NT2/D1 (cell line): Measurements from ENCODE around the gene GMDS.

Experiments used
- DNase-seq: peaks from one replicate; pipeline ENCODE4 v3.0.0-alpha.2; 2011; ENCODE audit warnings: low read depth, low spot score
- H3K27me3 ChIP-seq: 2 replicates; pipeline ENCODE4 v1.6.0; 2011; ENCODE audit warnings: mild to moderate bottlenecking; ENCODE audit not compliant: insufficient read length, insufficient read depth
- H3K36me3 ChIP-seq: 2 replicates; pipeline ENCODE4 v1.6.1; 2011; ENCODE audit warnings: mild to moderate bottlenecking, low read length, mixed read lengths; ENCODE audit not compliant: insufficient read depth, insufficient read length
- H3K4me1 ChIP-seq: 2 replicates; pipeline ENCODE4 v1.5.1; 2011; ENCODE audit not compliant: insufficient read depth, insufficient read length
- H3K4me3 ChIP-seq: 2 replicates; pipeline ENCODE4 v1.5.1; 2011; ENCODE audit warnings: low read depth; ENCODE audit not compliant: insufficient read length
- H3K9ac ChIP-seq: 2 replicates; pipeline ENCODE4 v1.6.0; 2011; ENCODE audit warnings: low read depth; ENCODE audit not compliant: insufficient read length
- H3K9me3 ChIP-seq: 2 replicates; pipeline ENCODE4 v1.5.1; 2011; ENCODE audit warnings: mild to moderate bottlenecking, low read length; ENCODE audit not compliant: insufficient read depth
- SUZ12 ChIP-seq: IDR thresholded peaks from 2 replicates; pipeline ENCODE4 v1.6.1; 2011; ENCODE audit not compliant: insufficient read length, insufficient read depth; ENCODE audit errors: extremely low read depth
- YY1 ChIP-seq: IDR thresholded peaks from 2 replicates; pipeline ENCODE4 v1.6.1; 2011; ENCODE audit not compliant: insufficient read length, insufficient read depth
- ZNF274 ChIP-seq: IDR thresholded peaks from 2 replicates; pipeline ENCODE4 v1.6.1; 2011; ENCODE audit warnings: mild to moderate bottlenecking, low read depth, low read length

Gene GMDS

DNA sequence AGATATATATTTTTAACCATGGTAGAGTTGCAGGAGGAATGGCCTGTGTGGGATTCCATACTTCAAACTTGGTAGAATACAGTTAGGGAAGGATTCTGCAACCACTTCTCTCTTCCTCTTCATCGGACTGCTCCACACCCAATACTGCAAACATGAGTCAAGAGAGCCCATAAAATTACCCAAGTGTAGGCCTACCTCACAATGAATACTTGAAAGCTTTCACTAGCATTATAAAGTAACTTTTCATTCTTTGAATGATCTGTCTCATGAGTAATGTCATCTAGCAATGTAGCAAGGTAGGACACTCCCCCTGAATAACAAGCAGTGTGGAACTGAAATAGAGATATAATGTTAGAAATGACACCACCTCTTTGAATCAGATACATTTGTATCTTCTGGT, 556.3 kb downstream of the GMDS start:
- no peak for DNase-seq
- Histone ChIP-seq H3K4me1 (no peaks in the 10 kb centered on the region), H3K36me3 (no peaks in the 10 kb centered on the region), H3K4me3 (no peak overlapping the region), H3K9me3 (no peaks in the 10 kb centered on the region), H3K27me3 (no peaks in the 10 kb centered on the region), H3K9ac (no peak overlapping the region)
- TF ChIP-seq ZNF274 (no peak), SUZ12 (no peak)

GRCh38 chr6:1688396-1688795, 557.0 kb downstream of the GMDS start:
- Histone ChIP-seq H3K9me3 (no peaks in the 10 kb centered on the region), H3K4me3 (no peak overlapping the region), H3K9ac (no peak overlapping the region), H3K36me3 (no peaks in the 10 kb centered on the region), H3K27me3 (no peaks in the 10 kb centered on the region), H3K4me1 (no peaks in the 10 kb centered on the region)
- TF ChIP-seq YY1 = no peak
- DNase-seq = no peak

DNA sequence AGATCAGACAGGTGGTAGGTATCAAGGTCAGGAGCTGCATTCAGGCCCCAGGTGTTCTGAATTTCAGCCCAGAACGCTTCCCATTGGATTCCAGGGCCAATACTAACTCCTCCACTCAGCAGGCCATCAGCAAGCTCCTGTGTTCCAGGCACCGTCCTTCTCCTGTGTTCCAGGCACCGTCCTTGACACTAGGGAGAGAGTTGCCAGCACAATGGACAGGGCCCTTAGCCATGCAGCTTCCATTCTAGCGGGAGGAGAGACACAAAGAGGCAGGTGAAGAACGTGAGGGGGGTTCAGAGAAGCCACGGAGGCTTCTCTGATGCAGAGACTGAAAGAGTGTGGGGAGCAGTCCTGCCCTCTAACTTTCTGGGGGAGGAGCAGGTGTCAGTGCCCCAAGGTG, 558.0 kb downstream of the GMDS start:
- TF ChIP-seq ZNF274 (no peak), SUZ12 (no peak), YY1 (no peak)
- Histone ChIP-seq H3K9me3 (no peaks in the 10 kb centered on the region), H3K27me3 (no peaks in the 10 kb centered on the region), H3K36me3 (no peaks in the 10 kb centered on the region), H3K4me3 (no peak overlapping the region), H3K9ac (no peak overlapping the region), H3K4me1 (no peaks in the 10 kb centered on the region)
- DNase-seq = no peak

DNA sequence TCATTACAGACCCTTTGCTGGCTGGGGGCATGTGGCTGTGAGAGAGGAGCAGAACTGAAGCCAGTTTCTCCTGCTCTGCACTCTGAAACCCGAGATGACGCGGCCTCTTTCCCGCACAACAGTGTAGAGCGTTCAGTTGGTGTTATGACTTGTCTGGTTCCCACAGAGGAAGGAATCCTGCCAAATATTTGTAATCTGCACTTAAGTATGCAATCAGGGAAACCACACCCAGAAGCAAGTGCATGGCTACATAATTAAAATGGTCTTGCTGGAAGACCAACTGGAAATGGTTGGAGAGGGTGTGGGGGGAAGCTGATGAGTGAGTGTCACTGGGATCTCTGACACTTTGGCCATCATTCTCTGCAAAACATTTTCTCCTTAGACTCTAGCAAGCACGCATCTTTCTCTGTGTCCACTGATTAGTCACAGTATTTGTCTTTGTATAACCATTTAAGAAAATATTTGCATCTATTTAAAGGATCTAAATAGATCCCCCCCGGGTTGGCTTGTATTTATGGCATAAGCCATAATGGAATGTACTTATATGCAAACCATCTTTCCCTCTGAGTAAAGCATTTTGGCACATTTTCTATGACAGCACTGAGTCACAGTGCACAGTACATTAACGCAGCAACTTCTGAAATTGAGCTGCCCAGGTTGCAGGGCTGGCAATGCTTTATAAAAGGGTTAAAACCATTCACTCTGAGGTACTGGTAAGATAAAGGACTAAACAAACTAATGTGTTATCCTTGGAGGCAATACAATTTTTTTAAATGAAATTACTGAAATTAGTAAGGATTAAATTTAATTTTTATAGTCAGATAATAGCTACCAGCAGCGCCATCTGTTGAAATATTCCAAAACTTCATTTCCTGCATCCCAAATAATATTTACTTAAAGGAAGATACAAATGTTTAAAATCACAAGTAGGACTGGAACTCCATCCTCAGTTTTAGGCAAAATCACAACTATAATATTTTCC, 559.0 kb downstream of the GMDS start:
- TF ChIP-seq SUZ12 (no peak), YY1 (no peak), ZNF274 (no peak)
- no peaks in the 10 kb centered on the region for H3K36me3 ChIP-seq

GRCh38 chr6:1679688-1680068, 565.7 kb downstream of the GMDS start:
- no peak for TF ChIP-seq ZNF274
- TF ChIP-seq YY1 = no peak
- TF ChIP-seq SUZ12 = no peak
- H3K9ac ChIP-seq = no peak overlapping the region
- no peaks in the 10 kb centered on the region for H3K27me3 ChIP-seq
- no peaks in the 10 kb centered on the region for H3K9me3 ChIP-seq
- no peaks in the 10 kb centered on the region for H3K4me1 ChIP-seq
- H3K36me3 ChIP-seq = no peaks in the 10 kb centered on the region
- DNase-seq = no peak
- no peak overlapping the region for H3K4me3 ChIP-seq

More for the DNA sequence above, 559.0 kb downstream of the GMDS start:
- no peaks in the 10 kb centered on the region for H3K27me3 ChIP-seq
- H3K9me3 ChIP-seq = no peaks in the 10 kb centered on the region
- DNase-seq = no peak
- H3K4me3 ChIP-seq = no peak overlapping the region
- no peak overlapping the region for H3K9ac ChIP-seq
- H3K4me1 ChIP-seq = no peaks in the 10 kb centered on the region

DNA sequence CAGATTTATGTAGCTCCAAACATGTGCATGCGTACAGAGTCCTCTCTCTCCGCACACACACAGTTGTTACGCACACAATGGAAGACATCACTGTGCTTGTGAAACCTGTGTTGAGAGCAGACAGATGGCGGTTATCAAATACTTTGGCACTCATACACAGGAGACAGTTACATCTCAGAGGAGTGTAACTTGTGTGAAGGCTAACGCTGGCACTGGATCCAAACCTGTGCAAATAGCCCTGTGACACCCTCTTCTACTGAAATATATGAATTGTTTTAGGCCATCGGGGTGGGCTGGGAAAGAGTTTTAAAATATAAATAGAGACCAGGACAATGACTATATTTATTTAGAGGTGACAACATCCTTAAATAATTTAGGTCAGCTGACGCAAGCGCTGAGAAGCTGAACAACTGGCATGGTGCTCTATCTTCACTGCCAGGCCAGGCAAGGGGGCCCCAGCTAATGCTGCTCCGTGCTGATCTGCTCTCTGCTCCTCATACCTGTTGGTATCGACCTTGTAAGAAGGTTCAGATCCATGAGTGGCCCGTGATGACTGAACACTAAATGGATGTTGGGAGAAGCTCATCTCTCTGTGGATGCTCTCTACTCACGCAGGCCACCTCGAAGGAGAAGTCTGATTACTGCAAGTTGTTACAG, 566.2 kb downstream of the GMDS start:
- H3K9me3 ChIP-seq = no peaks in the 10 kb centered on the region
- H3K27me3 ChIP-seq = no peaks in the 10 kb centered on the region
- H3K9ac ChIP-seq = no peak overlapping the region
- no peak overlapping the region for H3K4me3 ChIP-seq
- no peaks in the 10 kb centered on the region for H3K4me1 ChIP-seq
- DNase-seq = no peak
- no peaks in the 10 kb centered on the region for H3K36me3 ChIP-seq
- TF ChIP-seq ZNF274 (no peak), SUZ12 (no peak), YY1 (no peak)

DNA sequence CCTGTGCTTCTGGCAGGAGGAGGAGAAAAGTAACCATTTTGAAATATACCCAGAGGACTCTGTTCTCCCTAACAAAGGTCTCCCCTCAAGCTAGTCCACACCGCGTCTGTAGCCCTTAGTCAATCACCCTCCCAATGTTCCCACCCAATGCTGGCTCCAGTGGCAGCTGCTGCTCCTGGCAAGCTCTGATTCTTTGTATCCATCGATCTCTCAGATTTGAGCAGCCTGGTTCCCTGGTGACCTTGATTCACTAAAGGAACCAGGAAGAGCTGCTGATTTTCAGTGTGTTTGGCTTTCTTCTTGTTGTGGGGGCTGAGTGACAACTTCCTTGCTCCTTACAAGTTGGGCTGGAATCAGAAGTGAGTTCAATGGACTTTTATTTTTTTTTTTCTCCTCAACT, 567.2 kb downstream of the GMDS start:
- no peaks in the 10 kb centered on the region for H3K4me1 ChIP-seq

More for the DNA sequence above, 567.2 kb downstream of the GMDS start:
- no peaks in the 10 kb centered on the region for H3K9me3 ChIP-seq
- no peak overlapping the region for H3K4me3 ChIP-seq
- no peaks in the 10 kb centered on the region for H3K36me3 ChIP-seq
- TF ChIP-seq SUZ12 = no peak
- no peak for TF ChIP-seq YY1
- no peak for TF ChIP-seq ZNF274
- H3K9ac ChIP-seq = no peak overlapping the region
- no peaks in the 10 kb centered on the region for H3K27me3 ChIP-seq
- DNase-seq = no peak
